GM20431 (cell line): ENCODE measurements around the gene GRIK4.

Source experiments
- in situ Hi-C: fragments of 300-500 bp; cut with MseI, MboI; formaldehyde crosslinking; loops from one replicate; pipeline ENCODE4 v1.15.0; 2020; ENCODE audit warnings: low sequenced_read_pairs; ENCODE audit not compliant: unreplicated experiment

Gene GRIK4

GRCh38 chr11:120840661-120841060 is 329.1 kb downstream of the GRIK4 start:
- in situ Hi-C loops: no loop called here

- in situ Hi-C loops: no loop called here
Observed at GRCh38 chr11:120841074-120841473, 329.5 kb downstream of the GRIK4 start.

GRCh38 chr11:120842195-120842594 is 330.6 kb downstream of the GRIK4 start:
- in situ Hi-C loops: no loop called here

GRCh38 chr11:120853435-120853834 is 341.9 kb downstream of the GRIK4 start:
- in situ Hi-C loops: no loop called here

GRCh38 chr11:120854988-120855387 is 343.4 kb downstream of the GRIK4 start:
- in situ Hi-C loops: no loop called here

GRCh38 chr11:120857508-120857907 is 346.0 kb downstream of the GRIK4 start:
- in situ Hi-C loops: no loop called here

DNA sequence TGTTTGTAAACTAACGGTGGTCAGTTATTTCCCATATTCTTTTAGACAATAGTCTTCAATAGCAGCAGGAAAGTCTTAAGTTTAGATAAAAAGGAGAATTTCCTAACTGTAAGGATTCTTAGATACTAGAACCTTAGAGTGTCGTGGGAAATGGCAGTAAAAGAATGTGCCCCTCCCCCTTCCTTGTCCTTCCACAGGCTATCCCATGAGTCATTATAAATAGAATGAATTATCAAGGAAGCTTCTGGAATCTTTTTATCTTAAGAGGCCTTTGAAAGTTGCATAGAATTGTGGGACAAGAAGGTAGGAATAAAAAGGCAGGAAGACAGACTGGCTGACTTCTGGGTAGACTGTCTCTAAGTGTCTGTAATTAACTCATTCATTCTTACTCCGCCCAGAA is 347.2 kb downstream of the GRIK4 start:
- in situ Hi-C loops: no loop called here

DNA sequence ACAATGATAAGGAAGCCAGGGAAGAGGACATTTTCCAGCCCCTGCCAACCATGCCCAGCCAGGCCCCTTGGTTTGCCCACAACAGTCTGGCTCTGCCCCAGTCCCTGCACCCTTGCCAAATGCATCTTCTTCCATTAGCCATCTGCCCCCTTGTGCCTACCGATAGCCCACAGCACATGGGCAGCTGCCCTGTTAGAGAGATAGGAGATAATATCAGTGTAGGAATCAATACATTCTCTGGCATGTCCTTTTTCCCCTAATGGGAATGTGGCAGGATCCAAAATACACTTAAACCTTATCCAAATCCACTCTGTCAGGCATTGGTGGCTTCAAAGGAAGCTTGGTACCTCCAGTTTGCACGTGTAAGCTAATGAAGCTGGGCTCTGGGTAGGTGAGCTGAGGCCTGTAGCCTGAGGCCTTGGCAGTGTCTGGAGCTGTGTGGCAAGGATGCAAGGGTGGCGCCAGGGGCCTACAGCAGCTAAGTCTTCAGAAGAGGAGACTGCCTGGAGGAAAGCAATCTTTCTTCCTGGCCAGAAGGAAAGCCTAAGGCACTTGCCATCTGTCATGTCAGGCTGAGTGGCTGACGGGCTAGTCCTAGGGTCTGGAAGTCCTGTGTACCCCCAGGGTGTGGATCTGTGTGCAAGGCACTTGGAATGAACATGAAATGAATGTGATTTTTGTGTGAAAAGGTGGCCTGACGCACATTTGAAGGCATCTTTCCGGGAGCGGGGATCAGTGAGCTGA is 348.2 kb downstream of the GRIK4 start:
- in situ Hi-C loops: no loop called here

GRCh38 chr11:120863359-120863758 is 351.8 kb downstream of the GRIK4 start:
- in situ Hi-C loops: no loop called here

DNA sequence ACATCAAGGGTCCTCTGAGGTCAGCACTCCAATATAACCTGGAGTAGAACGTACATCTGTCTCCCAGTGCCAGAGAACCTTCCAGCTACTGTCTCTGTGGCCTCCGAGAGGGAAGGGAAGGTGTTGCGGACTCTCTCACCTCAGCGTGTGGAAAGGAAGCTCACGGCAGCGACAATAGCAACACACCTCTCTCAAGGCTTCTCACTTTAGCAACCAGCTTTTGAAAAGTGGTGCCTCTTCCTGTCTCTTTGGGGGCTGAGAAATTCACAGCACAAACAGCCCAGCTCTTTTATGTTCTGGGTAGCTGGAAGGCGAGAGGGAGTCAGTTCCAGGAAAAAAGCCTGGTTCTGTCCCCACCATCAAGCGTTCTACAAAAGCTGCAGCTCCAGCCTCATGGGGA is 355.5 kb downstream of the GRIK4 start:
- in situ Hi-C loops: no loop called here

- in situ Hi-C loops: no loop called here
Observed at GRCh38 chr11:120867531-120867930, 356.0 kb downstream of the GRIK4 start.

GRCh38 chr11:120867988-120868387 is 356.4 kb downstream of the GRIK4 start:
- in situ Hi-C loops: no loop called here

GRCh38 chr11:120869097-120869496 is 357.5 kb downstream of the GRIK4 start:
- in situ Hi-C loops: no loop called here

DNA sequence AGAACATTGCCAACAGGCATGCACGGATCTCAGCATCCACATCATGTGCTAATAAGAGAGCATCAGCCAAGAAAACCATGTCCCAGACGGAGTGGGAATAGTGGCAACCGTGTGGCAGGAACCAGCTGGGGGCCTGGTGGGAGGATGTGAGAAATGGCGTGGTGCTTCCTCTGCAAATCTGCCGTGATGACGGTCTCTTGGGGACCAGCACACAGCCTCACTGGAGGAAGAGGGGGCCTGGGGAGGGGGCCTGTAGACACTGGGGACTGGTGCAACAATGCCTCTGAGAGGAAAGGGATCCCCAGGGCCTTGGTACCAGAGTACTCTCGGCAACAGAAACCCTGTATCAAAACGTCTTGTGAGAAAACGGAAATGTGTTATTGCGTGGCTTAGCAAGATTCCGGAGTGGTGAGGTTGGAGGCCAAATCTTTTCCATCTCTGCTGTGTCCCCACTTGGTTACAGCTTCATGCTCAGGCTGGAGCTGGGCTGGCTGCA is 358.0 kb downstream of the GRIK4 start:
- in situ Hi-C loops: no loop called here

DNA sequence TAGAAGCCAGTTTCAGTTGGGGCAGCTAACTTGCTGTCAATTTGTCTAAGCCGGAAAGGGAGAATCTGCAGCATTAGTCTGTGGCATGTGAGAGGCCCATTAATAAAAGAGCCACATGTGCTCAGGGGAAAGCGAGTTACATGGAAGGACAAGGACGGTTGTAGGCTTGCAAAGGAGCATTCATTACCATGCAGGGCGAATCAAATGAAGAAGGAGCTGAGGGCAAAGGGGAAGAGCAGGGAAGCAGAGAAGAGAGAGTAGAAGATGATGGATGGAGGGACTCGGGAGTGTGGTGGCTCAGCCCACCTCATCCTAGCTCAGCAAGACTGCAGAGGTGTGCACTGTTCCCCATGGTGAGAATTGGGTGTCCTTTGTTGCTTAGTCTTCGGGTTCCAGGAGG is 359.6 kb downstream of the GRIK4 start:
- in situ Hi-C loops: no loop called here

DNA sequence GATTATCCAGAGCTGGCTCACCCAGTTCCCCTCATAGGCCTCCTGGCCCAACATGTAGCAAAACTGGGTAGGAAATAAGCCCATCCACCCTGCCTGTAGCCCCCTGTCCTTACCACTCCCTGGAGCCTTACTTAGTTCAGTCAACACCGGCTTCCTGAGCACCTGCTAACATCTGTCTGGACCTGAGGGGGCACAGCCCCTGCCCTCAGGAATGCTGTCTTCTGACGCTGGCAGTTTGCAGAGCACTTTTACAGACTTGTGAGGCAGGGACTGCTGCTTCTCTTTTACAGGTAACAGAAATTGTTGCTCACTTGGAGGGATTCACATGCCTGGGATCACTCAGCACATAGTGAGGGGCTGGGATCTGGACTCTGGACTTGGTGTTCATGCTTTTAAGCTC is 360.4 kb downstream of the GRIK4 start:
- in situ Hi-C loops: no loop called here

DNA sequence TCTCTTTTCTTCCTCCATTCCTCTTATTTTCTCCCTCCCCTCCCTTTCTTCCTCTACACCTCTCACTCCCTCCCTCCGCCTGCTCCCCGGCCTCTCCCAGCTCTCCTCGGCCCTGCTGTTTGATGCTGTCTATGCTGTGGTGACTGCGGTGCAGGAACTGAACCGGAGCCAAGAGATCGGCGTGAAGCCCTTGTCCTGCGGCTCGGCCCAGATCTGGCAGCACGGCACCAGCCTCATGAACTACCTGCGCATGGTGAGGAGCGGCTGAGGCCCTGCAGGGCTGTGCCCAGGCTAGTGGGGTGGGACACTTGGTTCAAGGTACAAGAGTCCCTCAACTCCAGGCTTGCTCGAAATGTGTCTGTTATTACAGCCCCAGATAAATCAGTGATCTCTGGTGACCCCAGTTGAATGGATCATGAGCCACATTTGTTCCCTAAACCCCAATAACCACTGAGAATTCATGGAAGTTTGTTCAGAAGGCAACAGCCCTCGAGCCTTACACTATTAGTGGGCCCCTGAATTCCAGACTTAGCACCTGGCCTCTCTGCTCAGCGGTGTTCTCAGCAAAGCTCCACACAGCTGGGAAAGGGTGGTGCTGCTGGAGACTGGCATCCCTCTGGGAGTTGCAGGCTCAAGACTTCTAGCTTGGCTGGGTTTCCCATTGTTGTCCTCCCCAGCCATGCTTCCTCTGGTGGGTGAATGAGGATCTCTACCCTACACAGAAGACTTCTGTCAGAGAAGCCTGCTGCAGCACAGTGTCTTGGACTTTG is 362.6 kb downstream of the GRIK4 start:
- in situ Hi-C loops: no loop called here

DNA sequence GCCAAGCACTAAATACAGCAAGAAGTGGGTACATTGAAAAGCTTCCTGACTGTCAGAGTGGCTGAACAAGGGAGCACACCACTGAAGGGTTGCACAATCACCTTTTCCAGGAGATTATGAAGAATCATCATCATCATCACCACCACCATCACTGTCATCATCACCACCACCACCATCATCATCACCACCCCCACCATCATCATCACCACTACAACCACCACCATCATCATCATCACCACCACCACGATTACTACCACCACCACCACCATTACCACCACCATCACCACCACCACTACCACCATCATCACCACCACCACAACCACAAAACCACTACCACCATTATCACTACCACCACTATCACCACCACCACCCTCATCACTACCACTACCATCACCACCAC is 364.4 kb downstream of the GRIK4 start:
- in situ Hi-C loops: no loop called here

GRCh38 chr11:120877746-120878365 is 366.3 kb downstream of the GRIK4 start:
- in situ Hi-C loops: no loop called here

DNA sequence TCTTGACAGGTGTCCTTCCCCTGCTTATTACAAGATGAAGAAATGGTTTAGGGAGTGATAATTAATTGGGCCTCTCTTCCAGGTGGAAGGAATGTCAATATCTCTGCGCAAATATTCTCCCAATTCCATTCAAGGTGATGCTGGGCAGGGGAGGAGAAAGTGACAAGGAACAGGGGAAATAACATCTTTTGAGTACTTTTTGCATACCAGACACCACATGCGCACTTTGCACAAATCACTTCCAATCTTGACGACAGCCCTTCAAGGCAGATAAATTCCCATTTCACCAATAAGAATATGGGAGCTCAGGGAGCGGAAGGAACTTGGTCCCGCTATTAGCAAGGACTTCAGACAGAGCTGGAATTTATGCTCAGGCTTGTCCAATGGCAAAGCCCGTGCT is 367.2 kb downstream of the GRIK4 start:
- in situ Hi-C loops: no loop called here
